Fibroblast of upper back skin (primary cell): ENCODE results near the gene PIAS3.
"Not testable (repeated sequence)": the region's sequence is repeated elsewhere in the genome, so short reads cannot be mapped to it uniquely, and the experiment has no call there.

Experiments used
- DNase-seq: peaks from one replicate; pipeline ENCODE4 v3.0.0-alpha.2; 2013

The PIAS3 gene

DNA sequence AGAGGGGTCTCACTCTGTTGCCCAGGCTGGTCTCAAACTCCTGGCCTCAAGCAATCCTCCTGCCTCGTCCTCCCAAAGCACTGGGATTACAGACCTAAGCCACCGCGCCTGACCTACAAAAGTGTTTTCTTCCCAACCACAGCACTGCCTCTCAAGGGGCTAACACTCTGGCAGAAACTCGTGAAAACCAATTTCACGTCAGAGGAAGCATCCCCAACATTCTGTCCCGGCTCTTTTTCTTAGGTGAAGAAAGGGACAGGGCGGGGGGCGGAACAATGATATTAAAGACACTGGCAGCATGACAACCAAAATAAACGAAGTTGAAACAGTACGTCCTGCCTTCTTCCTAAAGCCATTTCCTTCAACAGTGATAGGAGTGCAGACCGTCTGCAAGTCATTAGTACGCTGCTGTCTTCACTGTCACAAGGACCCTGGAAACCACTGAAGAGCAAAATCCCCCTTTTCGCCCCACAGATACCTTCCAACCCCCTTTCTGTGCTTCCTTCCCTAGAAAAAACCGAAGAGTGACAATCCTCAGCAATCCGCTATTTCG, 36.0 kb downstream of the PIAS3 start:
- DNase-seq, result not testable (repeated sequence)

DNA sequence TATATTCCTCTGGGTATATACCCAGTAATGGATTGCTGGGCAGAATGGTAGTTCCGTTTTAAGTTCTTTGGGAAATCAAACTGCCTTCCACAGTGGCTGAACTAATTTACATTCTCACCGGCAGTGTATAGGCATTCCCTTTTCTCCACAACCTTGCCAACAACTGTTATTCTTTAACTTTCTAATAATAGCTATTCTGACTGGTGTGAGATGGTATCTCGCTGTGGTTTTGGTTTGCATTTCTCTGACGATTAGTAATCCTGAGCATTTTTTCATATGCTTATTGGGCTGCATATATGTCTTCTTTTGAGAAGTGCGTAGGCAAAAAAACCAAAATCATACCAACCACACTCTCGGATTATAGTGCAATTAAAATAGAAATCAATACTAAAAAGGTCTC, 40.8 kb downstream of the PIAS3 start:
- DNase-seq, result peak; percentile 78

DNA sequence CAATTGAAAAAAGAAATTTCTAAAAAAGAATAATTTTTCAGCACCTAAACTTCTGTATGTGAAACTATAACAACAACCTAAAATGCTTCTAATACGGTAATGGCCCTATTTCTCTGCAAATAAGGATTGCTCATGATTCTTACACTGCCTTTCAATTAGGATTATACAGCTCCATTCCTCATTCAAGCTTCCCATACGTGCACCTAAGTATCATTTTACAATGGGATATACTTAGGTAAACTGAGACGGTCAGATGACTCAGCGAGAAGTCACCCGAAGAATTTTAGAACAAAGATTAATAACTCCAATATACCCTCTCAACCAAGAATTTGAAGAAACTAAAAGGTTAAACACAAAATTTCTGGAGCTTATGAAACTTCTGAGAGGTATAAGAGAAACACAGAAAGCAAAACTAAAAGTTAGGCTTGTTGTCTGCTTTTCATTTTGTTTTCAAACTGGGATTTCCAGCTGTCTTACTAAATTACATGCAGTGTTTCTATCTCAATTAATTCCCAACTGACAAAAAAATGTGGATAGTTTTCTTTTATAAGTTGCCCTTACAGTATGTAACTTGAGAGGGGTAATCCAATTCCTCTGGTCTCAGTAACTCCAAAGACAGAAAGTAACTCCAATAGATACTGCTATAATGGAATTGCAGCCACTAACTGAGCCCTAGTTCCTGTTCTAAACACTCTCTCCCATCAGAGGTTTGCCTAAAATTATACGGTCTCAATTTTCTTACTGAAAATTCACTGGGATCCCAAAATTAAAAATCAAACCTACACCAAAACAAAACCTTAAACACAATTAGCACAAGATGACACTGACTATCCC, 45.7 kb downstream of the PIAS3 start:
- not testable (repeated sequence) for DNase-seq

GRCh38 chr1:145806844-145807243, 52.0 kb downstream of the PIAS3 start:
- no peak for DNase-seq

GRCh38 chr1:145806408-145806807, 52.5 kb downstream of the PIAS3 start:
- DNase-seq, result no peak

- DNase-seq, result peak; percentile 27
These were observed 53.8 kb downstream of the PIAS3 start for GRCh38 chr1:145805057-145805456.

- DNase-seq, result no peak
These were observed 54.4 kb downstream of the PIAS3 start for GRCh38 chr1:145804235-145805045.

- DNase-seq, result no peak
These were observed 59.1 kb downstream of the PIAS3 start for GRCh38 chr1:145799806-145800205.
